Stimulated activated naive B cell treated with anti-CD40 and anti-IgM and Interleukin-4, amounts not matched to agents 10 μg/mL and 1 μg/mL and 100 μg/mL, for 72 hours (primary cell): Measurements from ENCODE around the gene SRI.

Source experiments
- ATAC-seq, 2 donors: fragments of 150-1000 bp; cut with Tn5 transposase; replicated peaks; 2 replicates each; pipeline ENCODE4 v1.10.0; 2021; ENCODE audit warnings: moderate library complexity in 1 of 2
- DNase-seq: peaks from one replicate; pipeline ENCODE4 v3.0.0; 2021
- H3K27ac Mint-ChIP-seq: one replicate; pipeline ENCODE4 v1.8.0; 2022; ENCODE audit warnings: mild to moderate bottlenecking, mixed read lengths
- H3K27me3 Mint-ChIP-seq, 2 donors: one replicate each; pipeline ENCODE4 v1.8.0; 2022; ENCODE audit warnings: mixed read lengths in 2 of 2
- H3K36me3 Mint-ChIP-seq, 2 donors: one replicate each; pipeline ENCODE4 v1.8.0; 2022; ENCODE audit warnings: mixed read lengths in 2 of 2, mild to moderate bottlenecking in 1 of 2
- H3K4me1 Mint-ChIP-seq, 2 donors: one replicate each; pipeline ENCODE4 v1.8.0; 2022; ENCODE audit warnings: mixed read lengths in 2 of 2, mild to moderate bottlenecking in 1 of 2
- H3K4me3 Mint-ChIP-seq, 2 donors: one replicate each; pipeline ENCODE4 v1.8.0; 2022; ENCODE audit warnings: mild to moderate bottlenecking in 2 of 2, mixed read lengths in 2 of 2, moderate library complexity in 1 of 2
- H3K9me3 Mint-ChIP-seq, 2 donors: one replicate each; pipeline ENCODE4 v1.8.0; 2022; ENCODE audit warnings: mixed read lengths in 2 of 2, mild to moderate bottlenecking in 1 of 2

Gene SRI

GRCh38 chr7:88215295-88215694, 4.5 kb downstream of the SRI start:
- peak overlapping the region; percentile 14 for H3K27ac Mint-ChIP-seq

DNA sequence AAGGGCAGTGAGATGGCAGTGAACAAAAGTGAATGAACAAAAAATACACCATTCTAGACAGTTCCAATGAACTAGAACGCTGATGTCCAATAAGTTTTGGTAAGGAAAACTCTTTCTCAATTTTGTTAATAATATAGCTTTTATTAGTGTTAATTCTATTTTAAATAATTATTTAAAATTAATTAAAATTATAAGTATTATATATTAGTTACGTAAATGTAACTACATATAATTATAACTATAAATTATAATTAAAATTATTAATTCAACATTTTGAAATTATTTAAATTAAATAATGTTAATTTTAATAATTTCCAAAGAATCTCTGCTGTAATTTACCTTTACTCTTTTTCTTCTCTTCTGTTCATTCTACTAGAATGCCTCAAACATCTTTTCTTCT, 5.4 kb downstream of the SRI start:
- no peak overlapping the region for H3K4me3 Mint-ChIP-seq
- no peak overlapping the region for H3K27ac Mint-ChIP-seq
- H3K36me3 Mint-ChIP-seq, result peaks cover 28 to 40% of the 10 kb centered on the region in 2 donors
- H3K9me3 Mint-ChIP-seq, result no peaks in the 10 kb centered on the region
- H3K4me1 Mint-ChIP-seq, result peaks cover 15 to 30% of the 10 kb centered on the region in 2 donors
- no peak for DNase-seq
- H3K27me3 Mint-ChIP-seq, result no peaks in the 10 kb centered on the region
- ATAC-seq, result no peak

More at GRCh38 chr7:88215295-88215694, 4.5 kb downstream of the SRI start:
- H3K4me1 Mint-ChIP-seq, result peaks cover 15 to 34% of the 10 kb centered on the region in 2 donors
- no peak overlapping the region for H3K4me3 Mint-ChIP-seq
- no peaks in the 10 kb centered on the region for H3K9me3 Mint-ChIP-seq
- H3K27me3 Mint-ChIP-seq, result no peaks in the 10 kb centered on the region
- DNase-seq (no peak), ATAC-seq (no peak)
- peaks cover 26 to 40% of the 10 kb centered on the region in 2 donors for H3K36me3 Mint-ChIP-seq

DNA sequence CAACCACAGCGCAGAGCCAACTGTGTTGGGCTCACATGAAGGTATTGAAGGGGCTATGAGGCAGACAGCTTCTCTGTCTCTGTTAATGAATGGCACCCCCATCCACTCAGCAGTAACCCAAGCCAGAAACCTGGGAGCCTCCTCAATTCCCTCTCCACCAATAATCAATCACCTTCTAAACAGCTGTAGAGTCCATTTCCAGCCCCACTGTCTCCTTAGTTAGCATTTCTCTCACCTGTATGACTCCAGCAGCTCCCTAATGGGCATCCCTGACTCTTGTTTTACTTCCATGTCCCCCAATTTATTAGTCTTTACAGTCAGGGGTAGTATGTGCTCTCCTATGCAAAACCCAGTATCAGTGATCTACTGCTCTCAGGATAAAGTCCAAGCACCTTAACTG, 6.9 kb downstream of the SRI start:
- ATAC-seq, result no peak

DNA sequence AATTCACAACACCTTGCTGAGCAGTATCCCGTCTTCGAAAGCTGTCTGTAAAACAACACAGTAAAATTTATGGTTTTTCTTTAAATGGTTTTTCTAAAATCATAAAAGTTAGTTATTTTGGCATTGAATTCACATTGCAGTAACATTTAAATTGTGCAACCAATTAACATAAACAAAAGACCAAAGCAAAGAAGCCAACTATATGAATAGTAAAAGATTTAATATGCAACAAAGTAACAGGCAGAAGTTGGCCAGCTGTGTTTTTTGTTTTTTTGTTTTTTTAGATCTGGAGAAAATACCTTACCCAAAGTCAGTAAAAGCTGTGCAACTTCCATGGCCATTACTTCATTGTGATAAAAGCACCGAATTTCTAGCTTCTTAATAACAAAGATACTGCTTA, 11.3 kb downstream of the SRI start:
- H3K27ac Mint-ChIP-seq, result no peak overlapping the region
- H3K4me3 Mint-ChIP-seq, result no peak overlapping the region
- peaks cover 27 to 38% of the 10 kb centered on the region in 2 donors for H3K36me3 Mint-ChIP-seq
- H3K27me3 Mint-ChIP-seq, result no peaks in the 10 kb centered on the region
- no peak for ATAC-seq
- H3K9me3 Mint-ChIP-seq, result no peaks in the 10 kb centered on the region
- no peak for DNase-seq
- H3K4me1 Mint-ChIP-seq, result peaks cover 6 to 11% of the 10 kb centered on the region in 2 donors

More for the DNA sequence above, 6.9 kb downstream of the SRI start:
- no peak for DNase-seq
- no peaks in the 10 kb centered on the region for H3K27me3 Mint-ChIP-seq
- H3K27ac Mint-ChIP-seq, result peak overlapping the region; percentile 1
- H3K4me3 Mint-ChIP-seq, result no peak overlapping the region
- H3K4me1 Mint-ChIP-seq, result peaks cover 14 to 23% of the 10 kb centered on the region in 2 donors
- peaks cover 25 to 37% of the 10 kb centered on the region in 2 donors for H3K36me3 Mint-ChIP-seq
- H3K9me3 Mint-ChIP-seq, result no peaks in the 10 kb centered on the region

DNA sequence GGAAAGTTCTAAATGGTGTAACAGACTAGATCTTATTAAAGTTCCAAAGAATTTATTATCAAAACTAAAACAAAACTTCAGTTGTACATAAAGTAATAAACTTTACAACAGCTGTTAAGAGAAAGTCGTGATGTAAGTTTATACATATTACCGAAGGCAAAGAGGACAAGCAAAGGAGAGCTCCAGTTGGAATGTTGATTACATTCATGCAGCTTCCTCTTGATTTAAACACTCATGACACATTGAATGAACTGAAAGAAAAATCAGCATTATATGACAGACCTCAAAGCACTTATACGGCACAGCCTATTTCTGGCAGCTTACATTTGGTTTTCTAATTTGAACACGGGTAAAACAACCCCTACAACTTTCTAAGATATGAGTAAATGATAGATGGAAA, 13.6 kb downstream of the SRI start:
- peaks cover 4 to 12% of the 10 kb centered on the region in 2 donors for H3K4me1 Mint-ChIP-seq
- H3K4me3 Mint-ChIP-seq, result no peak overlapping the region
- DNase-seq (no peak), ATAC-seq (no peak)
- H3K36me3 Mint-ChIP-seq, result peaks cover 25 to 44% of the 10 kb centered on the region in 2 donors
- no peaks in the 10 kb centered on the region for H3K9me3 Mint-ChIP-seq
- no peaks in the 10 kb centered on the region for H3K27me3 Mint-ChIP-seq
- H3K27ac Mint-ChIP-seq, result no peak overlapping the region

- H3K36me3 Mint-ChIP-seq, result peaks cover 25 to 51% of the 10 kb centered on the region in 2 donors
- no peak for DNase-seq
- no peak overlapping the region for H3K27ac Mint-ChIP-seq
- peaks cover 4 to 12% of the 10 kb centered on the region in 2 donors for H3K4me1 Mint-ChIP-seq
- H3K27me3 Mint-ChIP-seq, result no peaks in the 10 kb centered on the region
- ATAC-seq, result no peak
- no peaks in the 10 kb centered on the region for H3K9me3 Mint-ChIP-seq
- no peak overlapping the region for H3K4me3 Mint-ChIP-seq
Observed at GRCh38 chr7:88205179-88205578, 14.7 kb downstream of the SRI start.

GRCh38 chr7:88204525-88205110, 15.2 kb downstream of the SRI start:
- peaks cover 24 to 51% of the 10 kb centered on the region in 2 donors for H3K36me3 Mint-ChIP-seq
- no peak for DNase-seq
- H3K4me3 Mint-ChIP-seq, result no peak overlapping the region
- peaks cover 4 to 12% of the 10 kb centered on the region in 2 donors for H3K4me1 Mint-ChIP-seq
- no peak overlapping the region for H3K27ac Mint-ChIP-seq
- H3K9me3 Mint-ChIP-seq, result no peaks in the 10 kb centered on the region
- no peaks in the 10 kb centered on the region for H3K27me3 Mint-ChIP-seq
- ATAC-seq, result no peak

- Mint-ChIP-seq H3K27me3 (no peaks in the 10 kb centered on the region), H3K9me3 (no peaks in the 10 kb centered on the region), H3K4me3 (no peak overlapping the region), H3K36me3 (peaks cover 29 to 55% of the 10 kb centered on the region in 2 donors), H3K4me1 (peaks cover 4 to 12% of the 10 kb centered on the region in 2 donors), H3K27ac (no peak overlapping the region)
- DNase-seq (no peak), ATAC-seq (no peak)
Observed at GRCh38 chr7:88203401-88203800, 16.4 kb downstream of the SRI start.

- Mint-ChIP-seq H3K27me3 (no peaks in the 10 kb centered on the region), H3K4me1 (peaks cover 4 to 12% of the 10 kb centered on the region in 2 donors), H3K9me3 (no peaks in the 10 kb centered on the region), H3K4me3 (no peak overlapping the region), H3K36me3 (peaks cover 29 to 52% of the 10 kb centered on the region in 2 donors), H3K27ac (no peak overlapping the region)
- ATAC-seq, result no peak
- DNase-seq, result no peak
Observed at GRCh38 chr7:88202799-88203198, 17.0 kb downstream of the SRI start.

- Mint-ChIP-seq H3K27ac (no peak overlapping the region), H3K9me3 (no peaks in the 10 kb centered on the region), H3K36me3 (peaks cover 31 to 50% of the 10 kb centered on the region in 2 donors), H3K4me1 (peaks cover 4 to 12% of the 10 kb centered on the region in 2 donors), H3K27me3 (no peaks in the 10 kb centered on the region), H3K4me3 (no peak overlapping the region)
- DNase-seq (no peak), ATAC-seq (peak in 1 of 2 donors; percentile 31)
Observed at GRCh38 chr7:88202278-88202677, 17.6 kb downstream of the SRI start.

- Mint-ChIP-seq H3K36me3 (peaks cover 29 to 50% of the 10 kb centered on the region in 2 donors), H3K9me3 (no peaks in the 10 kb centered on the region), H3K4me1 (peaks cover 4 to 12% of the 10 kb centered on the region in 2 donors), H3K27me3 (no peaks in the 10 kb centered on the region), H3K4me3 (no peak overlapping the region), H3K27ac (no peak overlapping the region)
- ATAC-seq (peak in 1 of 2 donors; percentile 23), DNase-seq (no peak)
Observed at GRCh38 chr7:88201305-88201704, 18.5 kb downstream of the SRI start.

DNA sequence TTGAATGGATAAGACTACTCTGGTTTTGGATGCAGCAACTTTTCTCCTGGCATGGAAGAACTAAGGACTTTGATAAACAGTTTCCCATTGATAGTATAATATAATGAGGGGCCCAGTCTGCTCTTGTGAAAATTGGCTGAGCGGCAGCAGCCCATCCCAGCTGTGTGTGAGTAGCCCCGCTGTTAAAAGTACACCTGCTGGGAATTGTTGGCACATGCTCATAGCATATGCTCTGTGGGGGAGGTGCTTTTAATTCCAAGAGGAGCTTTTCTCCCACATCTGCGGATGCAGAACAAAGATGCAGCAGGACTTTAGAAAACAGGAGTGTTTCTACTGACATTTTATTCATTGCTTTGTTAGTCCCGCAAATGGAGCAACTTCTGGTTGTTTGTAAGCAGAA, 19.0 kb downstream of the SRI start:
- H3K9me3 Mint-ChIP-seq, result no peaks in the 10 kb centered on the region
- DNase-seq (no peak), ATAC-seq (no peak)
- no peak overlapping the region for H3K27ac Mint-ChIP-seq
- peaks cover 28 to 46% of the 10 kb centered on the region in 2 donors for H3K36me3 Mint-ChIP-seq
- H3K4me3 Mint-ChIP-seq, result no peak overlapping the region
- no peaks in the 10 kb centered on the region for H3K27me3 Mint-ChIP-seq
- peaks cover 4 to 12% of the 10 kb centered on the region in 2 donors for H3K4me1 Mint-ChIP-seq

GRCh38 chr7:88200261-88200660, 19.6 kb downstream of the SRI start:
- Mint-ChIP-seq H3K36me3 (peaks cover 27 to 49% of the 10 kb centered on the region in 2 donors), H3K4me1 (peaks cover 4 to 12% of the 10 kb centered on the region in 2 donors), H3K9me3 (no peaks in the 10 kb centered on the region), H3K27me3 (no peaks in the 10 kb centered on the region), H3K27ac (no peak overlapping the region), H3K4me3 (no peak overlapping the region)
- DNase-seq, result no peak
- ATAC-seq, result no peak

DNA sequence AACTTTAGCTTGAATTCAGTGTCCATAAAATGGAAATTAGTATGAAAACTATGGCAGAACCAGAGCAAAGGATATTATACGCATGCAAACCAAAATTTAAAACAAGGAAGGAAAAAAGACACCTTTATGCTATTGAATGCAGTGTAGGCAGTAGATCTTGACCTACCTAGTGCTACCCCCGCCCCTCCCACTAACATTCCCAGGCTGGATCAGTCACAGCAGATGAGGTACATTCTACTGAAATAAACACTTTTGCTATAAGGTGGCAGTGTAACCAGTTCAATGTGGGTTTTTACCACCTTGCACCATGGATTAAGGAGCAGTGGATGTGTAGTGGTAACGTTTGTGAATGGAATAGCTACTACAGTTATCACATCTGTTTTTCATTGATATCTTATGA, 27.9 kb downstream of the SRI start:
- no peak overlapping the region for H3K27ac Mint-ChIP-seq
- no peak overlapping the region for H3K4me3 Mint-ChIP-seq
- ATAC-seq (no peak), DNase-seq (no peak)
- peaks cover 0 to 5% of the 10 kb centered on the region in 2 donors for H3K36me3 Mint-ChIP-seq
- H3K4me1 Mint-ChIP-seq, result no peaks in the 10 kb centered on the region
- no peaks in the 10 kb centered on the region for H3K27me3 Mint-ChIP-seq
- H3K9me3 Mint-ChIP-seq, result no peaks in the 10 kb centered on the region

DNA sequence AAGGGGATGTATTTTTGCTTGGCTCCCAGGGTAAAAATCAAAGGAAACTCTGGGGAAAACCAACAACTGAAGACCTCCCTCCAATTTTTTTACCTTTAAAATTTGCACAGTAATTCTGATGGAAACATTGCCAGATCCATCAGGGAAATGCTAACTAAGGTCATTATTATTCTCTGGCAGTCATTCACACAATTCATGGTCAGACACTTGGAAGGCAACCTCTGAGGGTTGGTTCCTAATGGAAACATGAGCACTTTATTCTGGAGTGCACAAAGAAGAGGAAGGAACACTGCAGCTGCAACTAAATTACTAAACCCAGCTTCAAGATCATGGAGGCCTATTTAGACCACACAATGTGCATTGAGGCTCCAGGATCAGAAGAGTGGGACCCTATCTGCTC, 34.2 kb downstream of the SRI start:
- Mint-ChIP-seq H3K4me3 (no peak overlapping the region), H3K9me3 (no peaks in the 10 kb centered on the region), H3K27ac (no peak overlapping the region), H3K27me3 (no peaks in the 10 kb centered on the region), H3K4me1 (no peaks in the 10 kb centered on the region), H3K36me3 (no peaks in the 10 kb centered on the region)
- no peak for ATAC-seq
- DNase-seq, result no peak
